ENCODE data around the gene RTEL1.
A peak's percentile ranks its signal among the peaks of the same experiment; 100 is the strongest.

The RTEL1 gene

GRCh38 chr20:63673951-63674350 is 15.8 kb downstream of the RTEL1 start:
- DNase-seq = no peak

- DNase-seq = no peak
Observed at GRCh38 chr20:63675681-63676368, 17.7 kb downstream of the RTEL1 start.

- DNase-seq = no peak
Observed at GRCh38 chr20:63678071-63678470, 20.0 kb downstream of the RTEL1 start.

- DNase-seq = no peak
Observed at GRCh38 chr20:63678667-63679465, 20.8 kb downstream of the RTEL1 start.

- no peak for DNase-seq
Observed at GRCh38 chr20:63679799-63680305, 21.7 kb downstream of the RTEL1 start.

- no peak for DNase-seq
Observed at GRCh38 chr20:63680427-63680826, 22.3 kb downstream of the RTEL1 start.

GRCh38 chr20:63680857-63681608 is 22.9 kb downstream of the RTEL1 start:
- DNase-seq = no peak

GRCh38 chr20:63681609-63682142 is 23.6 kb downstream of the RTEL1 start:
- DNase-seq = no peak

- peak; percentile 99 for DNase-seq
Observed at GRCh38 chr20:63682384-63683139, 24.4 kb downstream of the RTEL1 start.

GRCh38 chr20:63685269-63686026 is 27.3 kb downstream of the RTEL1 start:
- DNase-seq = no peak

- DNase-seq = no peak
Observed at GRCh38 chr20:63686094-63686491, 28.0 kb downstream of the RTEL1 start.

GRCh38 chr20:63686492-63687321 is 28.6 kb downstream of the RTEL1 start:
- DNase-seq = no peak

GRCh38 chr20:63687419-63688178 is 29.5 kb downstream of the RTEL1 start:
- DNase-seq = no peak

- DNase-seq = no peak
Observed at GRCh38 chr20:63688228-63689045, 30.3 kb downstream of the RTEL1 start.

- DNase-seq = no peak
Observed at GRCh38 chr20:63689046-63690002, 31.2 kb downstream of the RTEL1 start.

GRCh38 chr20:63690003-63690897 is 32.1 kb downstream of the RTEL1 start:
- DNase-seq = no peak

Measured in SW 1271 (cell line).